GM23338 (cell line): ENCODE data around the gene ARID4A. TPM values are rescaled to one million over a fixed set of nuclear protein-coding genes. Genes with fewer than 3 reads are reported as not detected.

Experiments
- CREB1 ChIP-seq: fragments of 250-450 bp; sonication (Bioruptor Pico); IDR thresholded peaks from 2 replicates; pipeline ENCODE4 v1.5.0; 2020; ENCODE audit warnings: low read depth, mild to moderate bottlenecking, moderate library complexity
- EZH2phosphoT487 ChIP-seq: fragments of 200-600 bp; sonication (generic); IDR thresholded peaks from one replicate; pipeline ENCODE4 v1.8.1; 2018; ENCODE audit warnings: antibody characterized with exemption; ENCODE audit not compliant: unreplicated experiment
- NANOG ChIP-seq: IDR thresholded peaks from 2 replicates; pipeline ENCODE4 v1.6.1; 2016; ENCODE audit warnings: antibody characterized with exemption, borderline replicate concordance
- POLR2AphosphoS5 ChIP-seq: IDR thresholded peaks from 2 replicates; pipeline ENCODE4 v1.6.1; 2016; ENCODE audit warnings: antibody characterized with exemption, low read depth
- REST ChIP-seq: IDR thresholded peaks from one replicate; pipeline ENCODE4 v1.6.1; 2018; ENCODE audit warnings: antibody characterized with exemption; ENCODE audit not compliant: unreplicated experiment
- ZNF331 ChIP-seq: fragments of 250-450 bp; sonication (Bioruptor Pico); IDR thresholded peaks from 2 replicates; pipeline ENCODE4 v1.5.0; 2020; ENCODE audit warnings: low read depth, mild to moderate bottlenecking, moderate library complexity
- polyA plus RNA-seq: library from polyadenylated mRNA; unstranded; fragments of >200 nt; fragmentation: Nextera tagmentation; extraction: Ambion mirVana; gene quantifications from 2 replicates; pipeline ENCODE4 v1.2.1, GENCODE V29; 2016
- total RNA-seq: library from RNA; depleted of rRNA; stranded (reverse); fragments of >200 nt; shearing (Covaris generic); gene quantifications from 2 replicates; pipeline ENCODE4 v1.2.3, GENCODE V29; 2014
- TF ChIP-seq, protein P1 (sequence below): fragments of 250-450 bp; sonication (Bioruptor Pico); IDR thresholded peaks from 2 replicates; pipeline ENCODE4 v1.5.0; 2020; ENCODE audit warnings: mild to moderate bottlenecking, moderate library complexity
- TF ChIP-seq, protein P2 (sequence below), 2 experiments: fragments of 200-600 bp in 1 of 2; sonication (generic) in 1 of 2; conservative IDR thresholded peaks; 2 replicates each; pipeline versions ENCODE4 v1.5.1 to v1.6.1; 2016 to 2017; ENCODE audit warnings: antibody characterized with exemption in 2 of 2, low read depth in 2 of 2, mild to moderate bottlenecking in 2 of 2, moderate library complexity in 1 of 2
- TF ChIP-seq, protein P3 (sequence below): IDR thresholded peaks from 2 replicates; pipeline ENCODE4 v1.6.1; 2016; ENCODE audit warnings: antibody characterized with exemption

ARID4A gene
- total and polyA plus RNA-seq, 2 experiments from 2014 or later: 9.1 to 25.4 TPM

- TF ChIP-seq, protein P1, sequence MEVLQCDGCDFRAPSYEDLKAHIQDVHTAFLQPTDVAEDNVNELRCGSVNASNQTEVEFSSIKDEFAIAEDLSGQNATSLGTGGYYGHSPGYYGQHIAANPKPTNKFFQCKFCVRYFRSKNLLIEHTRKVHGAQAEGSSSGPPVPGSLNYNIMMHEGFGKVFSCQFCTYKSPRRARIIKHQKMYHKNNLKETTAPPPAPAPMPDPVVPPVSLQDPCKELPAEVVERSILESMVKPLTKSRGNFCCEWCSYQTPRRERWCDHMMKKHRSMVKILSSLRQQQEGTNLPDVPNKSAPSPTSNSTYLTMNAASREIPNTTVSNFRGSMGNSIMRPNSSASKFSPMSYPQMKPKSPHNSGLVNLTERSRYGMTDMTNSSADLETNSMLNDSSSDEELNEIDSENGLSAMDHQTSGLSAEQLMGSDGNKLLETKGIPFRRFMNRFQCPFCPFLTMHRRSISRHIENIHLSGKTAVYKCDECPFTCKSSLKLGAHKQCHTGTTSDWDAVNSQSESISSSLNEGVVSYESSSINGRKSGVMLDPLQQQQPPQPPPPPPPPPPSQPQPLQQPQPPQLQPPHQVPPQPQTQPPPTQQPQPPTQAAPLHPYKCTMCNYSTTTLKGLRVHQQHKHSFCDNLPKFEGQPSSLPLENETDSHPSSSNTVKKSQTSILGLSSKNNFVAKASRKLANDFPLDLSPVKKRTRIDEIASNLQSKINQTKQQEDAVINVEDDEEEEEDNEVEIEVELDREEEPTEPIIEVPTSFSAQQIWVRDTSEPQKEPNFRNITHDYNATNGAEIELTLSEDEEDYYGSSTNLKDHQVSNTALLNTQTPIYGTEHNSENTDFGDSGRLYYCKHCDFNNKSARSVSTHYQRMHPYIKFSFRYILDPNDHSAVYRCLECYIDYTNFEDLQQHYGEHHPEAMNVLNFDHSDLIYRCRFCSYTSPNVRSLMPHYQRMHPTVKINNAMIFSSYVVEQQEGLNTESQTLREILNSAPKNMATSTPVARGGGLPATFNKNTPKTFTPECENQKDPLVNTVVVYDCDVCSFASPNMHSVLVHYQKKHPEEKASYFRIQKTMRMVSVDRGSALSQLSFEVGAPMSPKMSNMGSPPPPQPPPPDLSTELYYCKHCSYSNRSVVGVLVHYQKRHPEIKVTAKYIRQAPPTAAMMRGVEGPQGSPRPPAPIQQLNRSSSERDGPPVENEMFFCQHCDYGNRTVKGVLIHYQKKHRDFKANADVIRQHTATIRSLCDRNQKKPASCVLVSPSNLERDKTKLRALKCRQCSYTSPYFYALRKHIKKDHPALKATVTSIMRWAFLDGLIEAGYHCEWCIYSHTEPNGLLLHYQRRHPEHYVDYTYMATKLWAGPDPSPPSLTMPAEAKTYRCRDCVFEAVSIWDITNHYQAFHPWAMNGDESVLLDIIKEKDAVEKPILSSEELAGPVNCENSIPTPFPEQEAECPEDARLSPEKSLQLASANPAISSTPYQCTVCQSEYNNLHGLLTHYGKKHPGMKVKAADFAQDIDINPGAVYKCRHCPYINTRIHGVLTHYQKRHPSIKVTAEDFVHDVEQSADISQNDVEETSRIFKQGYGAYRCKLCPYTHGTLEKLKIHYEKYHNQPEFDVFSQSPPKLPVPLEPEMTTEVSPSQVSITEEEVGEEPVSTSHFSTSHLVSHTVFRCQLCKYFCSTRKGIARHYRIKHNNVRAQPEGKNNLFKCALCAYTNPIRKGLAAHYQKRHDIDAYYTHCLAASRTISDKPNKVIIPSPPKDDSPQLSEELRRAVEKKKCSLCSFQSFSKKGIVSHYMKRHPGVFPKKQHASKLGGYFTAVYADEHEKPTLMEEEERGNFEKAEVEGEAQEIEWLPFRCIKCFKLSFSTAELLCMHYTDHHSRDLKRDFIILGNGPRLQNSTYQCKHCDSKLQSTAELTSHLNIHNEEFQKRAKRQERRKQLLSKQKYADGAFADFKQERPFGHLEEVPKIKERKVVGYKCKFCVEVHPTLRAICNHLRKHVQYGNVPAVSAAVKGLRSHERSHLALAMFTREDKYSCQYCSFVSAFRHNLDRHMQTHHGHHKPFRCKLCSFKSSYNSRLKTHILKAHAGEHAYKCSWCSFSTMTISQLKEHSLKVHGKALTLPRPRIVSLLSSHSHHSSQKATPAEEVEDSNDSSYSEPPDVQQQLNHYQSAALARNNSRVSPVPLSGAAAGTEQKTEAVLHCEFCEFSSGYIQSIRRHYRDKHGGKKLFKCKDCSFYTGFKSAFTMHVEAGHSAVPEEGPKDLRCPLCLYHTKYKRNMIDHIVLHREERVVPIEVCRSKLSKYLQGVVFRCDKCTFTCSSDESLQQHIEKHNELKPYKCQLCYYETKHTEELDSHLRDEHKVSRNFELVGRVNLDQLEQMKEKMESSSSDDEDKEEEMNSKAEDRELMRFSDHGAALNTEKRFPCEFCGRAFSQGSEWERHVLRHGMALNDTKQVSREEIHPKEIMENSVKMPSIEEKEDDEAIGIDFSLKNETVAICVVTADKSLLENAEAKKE (CRISPR knock-in tag): no peak
- TF ChIP-seq, protein P2, sequence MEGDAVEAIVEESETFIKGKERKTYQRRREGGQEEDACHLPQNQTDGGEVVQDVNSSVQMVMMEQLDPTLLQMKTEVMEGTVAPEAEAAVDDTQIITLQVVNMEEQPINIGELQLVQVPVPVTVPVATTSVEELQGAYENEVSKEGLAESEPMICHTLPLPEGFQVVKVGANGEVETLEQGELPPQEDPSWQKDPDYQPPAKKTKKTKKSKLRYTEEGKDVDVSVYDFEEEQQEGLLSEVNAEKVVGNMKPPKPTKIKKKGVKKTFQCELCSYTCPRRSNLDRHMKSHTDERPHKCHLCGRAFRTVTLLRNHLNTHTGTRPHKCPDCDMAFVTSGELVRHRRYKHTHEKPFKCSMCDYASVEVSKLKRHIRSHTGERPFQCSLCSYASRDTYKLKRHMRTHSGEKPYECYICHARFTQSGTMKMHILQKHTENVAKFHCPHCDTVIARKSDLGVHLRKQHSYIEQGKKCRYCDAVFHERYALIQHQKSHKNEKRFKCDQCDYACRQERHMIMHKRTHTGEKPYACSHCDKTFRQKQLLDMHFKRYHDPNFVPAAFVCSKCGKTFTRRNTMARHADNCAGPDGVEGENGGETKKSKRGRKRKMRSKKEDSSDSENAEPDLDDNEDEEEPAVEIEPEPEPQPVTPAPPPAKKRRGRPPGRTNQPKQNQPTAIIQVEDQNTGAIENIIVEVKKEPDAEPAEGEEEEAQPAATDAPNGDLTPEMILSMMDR (conservative IDR thresholded peaks at IDR 0.05; ENCODE audit: low read depth in 2 of 2): no peak
- TF ChIP-seq NANOG (no peak), EZH2phosphoT487 (no peak), POLR2AphosphoS5 (no peak), CREB1 (no peak), ZNF331 (no peak), REST (no peak)
- TF ChIP-seq, protein P3, sequence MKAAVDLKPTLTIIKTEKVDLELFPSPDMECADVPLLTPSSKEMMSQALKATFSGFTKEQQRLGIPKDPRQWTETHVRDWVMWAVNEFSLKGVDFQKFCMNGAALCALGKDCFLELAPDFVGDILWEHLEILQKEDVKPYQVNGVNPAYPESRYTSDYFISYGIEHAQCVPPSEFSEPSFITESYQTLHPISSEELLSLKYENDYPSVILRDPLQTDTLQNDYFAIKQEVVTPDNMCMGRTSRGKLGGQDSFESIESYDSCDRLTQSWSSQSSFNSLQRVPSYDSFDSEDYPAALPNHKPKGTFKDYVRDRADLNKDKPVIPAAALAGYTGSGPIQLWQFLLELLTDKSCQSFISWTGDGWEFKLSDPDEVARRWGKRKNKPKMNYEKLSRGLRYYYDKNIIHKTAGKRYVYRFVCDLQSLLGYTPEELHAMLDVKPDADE: no peak
Observed at GRCh38 chr14:58364316-58364715, 66.0 kb downstream of the ARID4A start (continued).
